Measurements from ENCODE around the gene PPP1R27.

Gene PPP1R27

GRCh38 chr17:81794074-81794476 is 40.8 kb downstream of the PPP1R27 start:
- Histone ChIP-seq H3K79me2 (ENCODE audit: low read length) (no peaks in the 10 kb centered on the region), H3K4me2 (ENCODE audit: low read depth, low read length) (no peak overlapping the region), H3K4me3 (ENCODE audit: low read length) (no peak overlapping the region), H2AFZ (ENCODE audit: low read length) (no peak overlapping the region), H3K9me3 (replicated peaks; ENCODE audit: insufficient read depth, low read length) (no peaks in the 10 kb centered on the region), H3K36me3 (replicated peaks; ENCODE audit: insufficient read depth, low read length) (no peaks in the 10 kb centered on the region), H3K9ac (ENCODE audit: low read length) (no peak overlapping the region), H3K9me2 (replicated peaks; ENCODE audit: insufficient read depth, low read length) (no peaks in the 10 kb centered on the region), H3K27me3 (replicated peaks; ENCODE audit: insufficient read depth, low read length) (peaks cover 19% of the 10 kb centered on the region), H4K20me1 (ENCODE audit: insufficient read depth, low read length) (no peaks in the 10 kb centered on the region), H3K27ac (ENCODE audit: low read length) (no peak overlapping the region), H3F3A (ENCODE audit: insufficient read depth, low read length) (no peaks in the 10 kb centered on the region), H3K4me1 (ENCODE audit: low read length) (no peaks in the 10 kb centered on the region)
- no peak for DNase-seq
- TF ChIP-seq EZH2phosphoT487 (IDR thresholded peaks at IDR 0.05; ENCODE audit: low read length) (no peak), EZH2 (optimal IDR thresholded peaks at IDR 0.05; ENCODE audit: low read depth, low read length) (no peak)
- TF ChIP-seq, protein P1, sequence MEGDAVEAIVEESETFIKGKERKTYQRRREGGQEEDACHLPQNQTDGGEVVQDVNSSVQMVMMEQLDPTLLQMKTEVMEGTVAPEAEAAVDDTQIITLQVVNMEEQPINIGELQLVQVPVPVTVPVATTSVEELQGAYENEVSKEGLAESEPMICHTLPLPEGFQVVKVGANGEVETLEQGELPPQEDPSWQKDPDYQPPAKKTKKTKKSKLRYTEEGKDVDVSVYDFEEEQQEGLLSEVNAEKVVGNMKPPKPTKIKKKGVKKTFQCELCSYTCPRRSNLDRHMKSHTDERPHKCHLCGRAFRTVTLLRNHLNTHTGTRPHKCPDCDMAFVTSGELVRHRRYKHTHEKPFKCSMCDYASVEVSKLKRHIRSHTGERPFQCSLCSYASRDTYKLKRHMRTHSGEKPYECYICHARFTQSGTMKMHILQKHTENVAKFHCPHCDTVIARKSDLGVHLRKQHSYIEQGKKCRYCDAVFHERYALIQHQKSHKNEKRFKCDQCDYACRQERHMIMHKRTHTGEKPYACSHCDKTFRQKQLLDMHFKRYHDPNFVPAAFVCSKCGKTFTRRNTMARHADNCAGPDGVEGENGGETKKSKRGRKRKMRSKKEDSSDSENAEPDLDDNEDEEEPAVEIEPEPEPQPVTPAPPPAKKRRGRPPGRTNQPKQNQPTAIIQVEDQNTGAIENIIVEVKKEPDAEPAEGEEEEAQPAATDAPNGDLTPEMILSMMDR (IDR thresholded peaks at IDR 0.05; ENCODE audit: low read length), result no peak

DNA sequence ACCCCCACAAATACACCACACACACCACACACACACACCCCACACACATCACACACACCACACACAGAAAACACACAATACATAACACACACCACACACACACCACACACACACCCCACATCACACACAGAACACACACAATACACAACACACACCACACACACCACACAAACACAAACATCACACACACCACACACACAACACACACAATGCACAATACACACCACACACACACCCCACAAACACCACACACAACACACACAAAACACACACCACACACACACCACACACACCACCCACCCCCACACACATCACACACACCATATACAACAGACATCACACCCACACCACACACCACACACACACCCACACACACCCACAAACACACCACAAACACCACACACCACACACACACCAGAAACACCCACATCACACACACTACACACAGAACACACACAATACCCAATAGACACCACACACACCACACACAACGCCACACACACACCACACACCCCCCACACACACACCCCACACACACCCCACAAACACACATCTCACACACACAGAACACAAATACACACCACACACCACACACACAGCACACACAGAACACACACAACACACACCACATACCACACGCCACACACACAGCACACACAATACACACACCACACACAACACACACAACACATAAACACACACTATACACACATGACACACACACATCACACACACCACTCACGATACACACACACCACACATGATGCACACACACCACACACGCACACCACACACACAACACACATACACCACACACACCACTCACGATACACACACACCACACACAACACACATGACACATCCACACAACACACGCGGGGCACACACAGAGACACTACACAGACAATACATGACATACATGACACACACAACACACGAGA is 41.9 kb downstream of the PPP1R27 start:
- H3K79me2 ChIP-seq (ENCODE audit: low read length), result no peaks in the 10 kb centered on the region
- TF ChIP-seq, protein P1 (IDR thresholded peaks at IDR 0.05; ENCODE audit: low read length), result no peak
- TF ChIP-seq EZH2phosphoT487 (IDR thresholded peaks at IDR 0.05; ENCODE audit: low read length) (no peak), EZH2 (optimal IDR thresholded peaks at IDR 0.05; ENCODE audit: low read depth, low read length) (no peak)
- H4K20me1 ChIP-seq (ENCODE audit: insufficient read depth, low read length), result no peaks in the 10 kb centered on the region
- no peaks in the 10 kb centered on the region for H3K36me3 ChIP-seq (replicated peaks; ENCODE audit: insufficient read depth, low read length)
- H3K27me3 ChIP-seq (replicated peaks; ENCODE audit: insufficient read depth, low read length), result peaks cover 19% of the 10 kb centered on the region
- no peak overlapping the region for H2AFZ ChIP-seq (ENCODE audit: low read length)
- no peak overlapping the region for H3K4me2 ChIP-seq (ENCODE audit: low read depth, low read length)
- no peak overlapping the region for H3K27ac ChIP-seq (ENCODE audit: low read length)
- H3F3A ChIP-seq (ENCODE audit: insufficient read depth, low read length), result no peaks in the 10 kb centered on the region
- H3K9me3 ChIP-seq (replicated peaks; ENCODE audit: insufficient read depth, low read length), result no peaks in the 10 kb centered on the region
- DNase-seq, result no peak
- H3K4me3 ChIP-seq (ENCODE audit: low read length), result no peak overlapping the region
- H3K9me2 ChIP-seq (replicated peaks; ENCODE audit: insufficient read depth, low read length), result no peaks in the 10 kb centered on the region
- no peak overlapping the region for H3K9ac ChIP-seq (ENCODE audit: low read length)
- no peaks in the 10 kb centered on the region for H3K4me1 ChIP-seq (ENCODE audit: low read length)
